PC-3 (cell line): ENCODE data around the gene SBK1. TPM values are rescaled to one million over a fixed set of nuclear protein-coding genes. Genes with fewer than 3 reads are reported as not detected.

ENCODE experiments used
- ATAC-seq: fragments of 200-7000 bp; cut with Tn5 transposase; 2 replicates; pipeline ENCODE4 v1.9.1; 2020; ENCODE audit warnings: mild to moderate bottlenecking, moderate library complexity
- BruUV-seq: library from RNA; stranded (reverse); fragments of 400-500 nt; replicated peaks from 2 replicates; lab custom pipeline; 2021; lab: Mats Ljungman, UMichigan
- CTCF ChIA-PET: fragments of 300-600 bp; sonication (Branson Sonifier 250); formaldehyde crosslinking; loops from one replicate; lab custom pipeline; 2022; ENCODE audit warnings: antibody characterized with exemption; lab: Charles Lee
- POLR2A ChIA-PET: fragments of 300-600 bp; sonication (Branson Sonifier 250); formaldehyde crosslinking; loops from one replicate; lab custom pipeline; 2022; ENCODE audit warnings: antibody characterized with exemption; ENCODE audit not compliant: unreplicated experiment; lab: Charles Lee
- DNase-seq: peaks from one replicate; pipeline ENCODE4 v3.0.0-alpha.2; 2015
- H2AFZ ChIP-seq: fragments of 300-600 bp; sonication (generic); 2 replicates; pipeline ENCODE4 v1.6.0; 2016; ENCODE audit warnings: antibody characterized with exemption, low read length
- H3F3A ChIP-seq: fragments of 300-600 bp; sonication (generic); one replicate; pipeline ENCODE4 v1.6.0; 2017; ENCODE audit warnings: antibody characterized with exemption, low read length, control low read depth, mild to moderate bottlenecking; ENCODE audit not compliant: unreplicated experiment
- H3K27ac ChIP-seq: fragments of 300-600 bp; sonication (generic); 2 replicates; pipeline ENCODE4 v1.5.1; 2016; ENCODE audit warnings: mild to moderate bottlenecking, low read length
- H3K27me3 ChIP-seq: fragments of 300-600 bp; sonication (generic); 2 replicates; pipeline ENCODE4 v1.6.1; 2016; ENCODE audit warnings: low read length, mixed read lengths
- H3K36me3 ChIP-seq: fragments of 300-600 bp; sonication (generic); 2 replicates; pipeline ENCODE4 v1.6.1; 2016; ENCODE audit warnings: low read depth, mixed run types, low read length, mixed read lengths
- H3K4me1 ChIP-seq: fragments of 300-600 bp; sonication (generic); 2 replicates; pipeline ENCODE4 v1.5.1; 2016; ENCODE audit warnings: low read length; ENCODE audit not compliant: insufficient read depth
- H3K4me2 ChIP-seq: fragments of 300-600 bp; sonication (generic); 2 replicates; pipeline ENCODE4 v1.6.0; 2016; ENCODE audit warnings: low read length
- H3K4me3 ChIP-seq: fragments of 300-600 bp; sonication (generic); 2 replicates; pipeline ENCODE4 v1.5.1; 2016; ENCODE audit warnings: mild to moderate bottlenecking, low read length, mixed read lengths
- H3K79me2 ChIP-seq: fragments of 300-600 bp; sonication (generic); 2 replicates; pipeline ENCODE4 v1.6.1; 2017; ENCODE audit warnings: low read length, mixed read lengths
- H3K9ac ChIP-seq: fragments of 300-600 bp; sonication (generic); 2 replicates; pipeline ENCODE4 v1.6.0; 2016; ENCODE audit warnings: mild to moderate bottlenecking, low read length
- H3K9me2 ChIP-seq: fragments of 300-600 bp; sonication (generic); replicated peaks from 2 replicates; pipeline ENCODE4 v1.6.1; 2016; ENCODE audit warnings: mixed run types, low read length, mixed read lengths
- H3K9me3 ChIP-seq: fragments of 300-600 bp; sonication (generic); 2 replicates; pipeline ENCODE4 v1.6.1; 2016; ENCODE audit warnings: low read length, mixed read lengths
- H4K20me1 ChIP-seq: fragments of 300-600 bp; sonication (generic); 2 replicates; pipeline ENCODE4 v1.6.1; 2016; ENCODE audit warnings: low read length, mixed read lengths
- EZH2 ChIP-seq: fragments of 300-600 bp; sonication (generic); IDR thresholded peaks from one replicate; pipeline ENCODE4 v1.6.1; 2017; ENCODE audit warnings: antibody characterized with exemption, mild to moderate bottlenecking, low read length; ENCODE audit not compliant: unreplicated experiment
- EZH2phosphoT487 ChIP-seq: fragments of 300-600 bp; sonication (generic); IDR thresholded peaks from 2 replicates; pipeline ENCODE4 v1.6.1; 2018; ENCODE audit warnings: mild to moderate bottlenecking, antibody characterized with exemption, low read length, borderline replicate concordance
- intact Hi-C: fragments of 100-400 bp; cut with micrococcal nuclease; formaldehyde crosslinking; loops from 2 replicates; pipeline ENCODE4 v1.9.0; 2023
- total RNA-seq: library from RNA; depleted of rRNA; stranded (reverse); fragments of >200 nt; gene quantifications from 2 replicates; pipeline ENCODE4 v1.2.3, GENCODE V29; 2014
- TF ChIP-seq, protein P1 (sequence below): fragments of 300-600 bp; sonication (generic); conservative IDR thresholded peaks from 2 replicates; pipeline ENCODE4 v1.5.1; 2017; ENCODE audit warnings: antibody characterized with exemption, low read depth, mild to moderate bottlenecking, low read length

The SBK1 gene
- total RNA-seq, 1 experiment from 2014 or later = 0.95 TPM

DNA sequence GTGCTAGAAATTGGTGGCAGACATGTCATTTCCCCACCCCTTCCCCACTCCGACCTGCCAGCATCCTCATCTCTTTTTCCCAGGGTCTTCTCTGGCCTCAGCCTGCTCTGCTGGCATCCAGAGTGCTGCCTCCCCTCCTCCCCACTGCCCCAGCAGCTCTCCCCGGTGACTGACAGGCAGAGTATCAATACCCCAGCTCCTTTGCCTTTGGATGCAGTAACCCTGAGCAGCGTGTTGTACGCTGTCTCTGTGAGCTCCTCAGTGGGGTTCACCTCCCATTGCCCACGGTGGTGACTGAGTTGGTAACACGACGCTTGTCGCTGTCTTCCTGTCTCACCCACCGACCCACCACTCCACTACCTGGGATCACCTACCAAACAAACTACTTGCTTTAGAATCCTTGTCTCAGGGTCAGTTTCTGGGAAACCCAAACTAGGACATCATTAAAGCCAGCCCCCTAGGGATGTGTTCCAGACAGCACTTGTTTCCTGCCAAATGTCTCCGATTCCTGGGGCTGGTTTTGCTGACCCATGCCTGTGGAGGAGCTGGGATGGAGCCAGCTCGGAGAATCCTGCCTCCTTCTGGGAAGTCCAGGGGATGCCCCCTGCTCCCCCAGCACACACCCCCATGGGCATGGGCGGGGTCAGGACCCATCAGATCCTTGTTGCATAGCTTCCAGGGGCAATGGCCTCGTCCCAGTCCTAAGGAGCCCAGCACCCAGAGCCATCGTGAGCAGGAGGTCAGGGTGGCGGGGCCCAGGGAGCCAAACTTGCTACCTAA, 8.3 kb upstream of the SBK1 start:
- H3K79me2 ChIP-seq = no peaks in the 10 kb centered on the region
- H3K4me3 ChIP-seq = no peak overlapping the region
- ATAC-seq (no peak), DNase-seq (no peak)
- H2AFZ ChIP-seq = no peak overlapping the region
- H3K9me2 ChIP-seq = no peaks in the 10 kb centered on the region
- ChIA-PET CTCF (no interaction called here), POLR2A (no interaction called here)
- H3K4me2 ChIP-seq = no peak overlapping the region
- H3F3A ChIP-seq = no peaks in the 10 kb centered on the region
- TF ChIP-seq EZH2phosphoT487 (no peak), EZH2 (no peak)
- TF ChIP-seq, protein P1, sequence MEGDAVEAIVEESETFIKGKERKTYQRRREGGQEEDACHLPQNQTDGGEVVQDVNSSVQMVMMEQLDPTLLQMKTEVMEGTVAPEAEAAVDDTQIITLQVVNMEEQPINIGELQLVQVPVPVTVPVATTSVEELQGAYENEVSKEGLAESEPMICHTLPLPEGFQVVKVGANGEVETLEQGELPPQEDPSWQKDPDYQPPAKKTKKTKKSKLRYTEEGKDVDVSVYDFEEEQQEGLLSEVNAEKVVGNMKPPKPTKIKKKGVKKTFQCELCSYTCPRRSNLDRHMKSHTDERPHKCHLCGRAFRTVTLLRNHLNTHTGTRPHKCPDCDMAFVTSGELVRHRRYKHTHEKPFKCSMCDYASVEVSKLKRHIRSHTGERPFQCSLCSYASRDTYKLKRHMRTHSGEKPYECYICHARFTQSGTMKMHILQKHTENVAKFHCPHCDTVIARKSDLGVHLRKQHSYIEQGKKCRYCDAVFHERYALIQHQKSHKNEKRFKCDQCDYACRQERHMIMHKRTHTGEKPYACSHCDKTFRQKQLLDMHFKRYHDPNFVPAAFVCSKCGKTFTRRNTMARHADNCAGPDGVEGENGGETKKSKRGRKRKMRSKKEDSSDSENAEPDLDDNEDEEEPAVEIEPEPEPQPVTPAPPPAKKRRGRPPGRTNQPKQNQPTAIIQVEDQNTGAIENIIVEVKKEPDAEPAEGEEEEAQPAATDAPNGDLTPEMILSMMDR = no peak
- no peak overlapping the region for H3K27ac ChIP-seq
- no TSS peak for BruUV-seq
- H3K36me3 ChIP-seq = no peaks in the 10 kb centered on the region
- no peaks in the 10 kb centered on the region for H3K27me3 ChIP-seq
- no peaks in the 10 kb centered on the region for H3K9me3 ChIP-seq
- intact Hi-C loops = no loop called here
- no peak overlapping the region for H3K9ac ChIP-seq
- no peaks in the 10 kb centered on the region for H4K20me1 ChIP-seq
- H3K4me1 ChIP-seq = no peaks in the 10 kb centered on the region

DNA sequence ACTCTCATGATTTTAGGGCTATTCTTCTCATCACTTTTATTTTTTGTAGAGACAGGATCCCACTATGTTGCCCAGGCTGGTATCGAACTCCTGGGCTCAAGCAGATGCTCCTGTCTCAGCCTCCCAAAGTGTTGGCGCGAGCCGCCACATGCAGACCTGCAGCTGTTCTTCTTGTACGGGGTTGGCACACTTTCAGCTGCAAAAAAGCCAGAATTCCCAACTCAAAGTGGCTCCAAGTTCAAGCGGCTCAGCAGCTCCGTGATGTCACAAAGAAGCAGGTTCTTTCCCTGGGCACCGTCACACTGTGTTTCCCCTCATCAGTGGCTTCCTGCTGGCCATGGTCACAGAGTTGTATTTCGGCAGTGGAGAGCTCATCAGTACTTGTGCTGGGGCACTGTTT, 6.7 kb upstream of the SBK1 start:
- no TSS peak for BruUV-seq
- Histone ChIP-seq H3K27ac (no peak overlapping the region), H3K9ac (no peak overlapping the region), H3K4me3 (no peak overlapping the region), H3K36me3 (no peaks in the 10 kb centered on the region), H3K9me3 (no peaks in the 10 kb centered on the region), H4K20me1 (no peaks in the 10 kb centered on the region), H3K4me1 (no peaks in the 10 kb centered on the region), H3F3A (no peaks in the 10 kb centered on the region), H3K4me2 (no peak overlapping the region), H3K79me2 (no peaks in the 10 kb centered on the region), H2AFZ (no peak overlapping the region), H3K27me3 (no peaks in the 10 kb centered on the region), H3K9me2 (no peaks in the 10 kb centered on the region)
- ATAC-seq = no peak
- CTCF ChIA-PET = no interaction called here
- no peak for DNase-seq
- POLR2A ChIA-PET = no interaction called here
- TF ChIP-seq EZH2phosphoT487 = no peak
- TF ChIP-seq, protein P1 = no peak
- no peak for TF ChIP-seq EZH2
- intact Hi-C loops = no loop called here

DNA sequence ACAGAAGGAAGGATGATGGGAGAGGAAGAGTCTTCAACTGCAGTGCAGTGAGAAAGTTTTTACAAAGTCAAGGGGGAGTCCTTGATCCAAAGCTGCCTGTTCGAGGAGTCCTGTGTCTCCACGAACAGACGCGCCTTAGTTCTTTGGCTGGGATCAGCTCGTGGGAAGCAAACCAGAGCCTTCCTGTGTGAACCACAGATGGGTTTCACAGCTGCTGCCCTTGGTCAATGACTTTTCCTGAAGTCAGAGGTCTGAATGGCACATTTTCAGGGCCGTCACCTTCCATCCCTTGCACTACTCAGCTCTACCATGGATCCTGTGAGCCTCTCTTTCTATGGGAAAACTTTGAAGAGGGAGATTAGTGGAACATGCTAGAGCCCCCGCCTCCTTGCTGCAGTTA, 4.2 kb upstream of the SBK1 start:
- BruUV-seq = no TSS peak
- Histone ChIP-seq H3K9me3 (no peaks in the 10 kb centered on the region), H3K36me3 (no peaks in the 10 kb centered on the region), H3K27me3 (no peaks in the 10 kb centered on the region), H3K79me2 (no peaks in the 10 kb centered on the region), H2AFZ (no peak overlapping the region), H3K4me2 (no peak overlapping the region), H3K27ac (no peak overlapping the region), H3K9ac (no peak overlapping the region), H4K20me1 (no peaks in the 10 kb centered on the region), H3K4me1 (0 out of 2 replicates have a peak, but pooled peaks cover 3% of the 10 kb centered on the region), H3F3A (no peaks in the 10 kb centered on the region), H3K9me2 (no peaks in the 10 kb centered on the region), H3K4me3 (no peak overlapping the region)
- ATAC-seq = no peak
- intact Hi-C loops = no loop called here
- TF ChIP-seq, protein P1 = no peak
- TF ChIP-seq EZH2 (no peak), EZH2phosphoT487 (no peak)
- ChIA-PET POLR2A (no interaction called here), CTCF (no interaction called here)
- DNase-seq = no peak
